Fibroblast of lung (primary cell): ENCODE results near the gene KRTAP9-9.

Source experiments
- EZH2 ChIP-seq: IDR thresholded peaks from 2 replicates; pipeline ENCODE4 v1.5.1; 2012; ENCODE audit warnings: low read length, control low read depth, mild to moderate bottlenecking; ENCODE audit errors: missing control alignments
- TF ChIP-seq, protein P1 (sequence below), 2 donors: IDR thresholded peaks in 1 of 2; conservative IDR thresholded peaks in 1 of 2; 1 replicate in 1 of 2; 2 replicates in 1 of 2; pipeline ENCODE4 v1.5.1; 2011 to 2012; ENCODE audit warnings: low read length in 2 of 2, control low read depth in 1 of 2, inconsistent platforms in 1 of 2, low read depth in 1 of 2, mild to moderate bottlenecking in 1 of 2

DNA sequence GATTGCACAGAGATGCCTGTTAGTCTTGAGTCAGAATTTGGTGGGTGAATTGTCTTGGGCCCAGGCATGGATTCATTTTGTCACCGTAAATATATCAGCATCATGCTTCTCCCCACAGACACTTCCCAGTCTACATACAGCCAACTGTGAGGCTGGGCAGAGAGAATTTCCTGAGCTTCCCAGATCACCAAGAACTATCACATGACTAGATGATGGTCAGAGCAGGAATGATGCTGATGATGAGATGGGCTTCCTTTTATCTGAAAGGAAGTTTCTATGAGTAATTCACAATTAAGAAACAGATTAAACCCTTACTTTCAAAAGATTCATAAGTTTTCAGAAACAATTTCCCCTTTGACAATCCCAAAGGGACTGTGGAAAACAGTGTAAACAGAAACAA, 323 bp upstream of the KRTAP9-9 start:
- TF ChIP-seq, protein P1, sequence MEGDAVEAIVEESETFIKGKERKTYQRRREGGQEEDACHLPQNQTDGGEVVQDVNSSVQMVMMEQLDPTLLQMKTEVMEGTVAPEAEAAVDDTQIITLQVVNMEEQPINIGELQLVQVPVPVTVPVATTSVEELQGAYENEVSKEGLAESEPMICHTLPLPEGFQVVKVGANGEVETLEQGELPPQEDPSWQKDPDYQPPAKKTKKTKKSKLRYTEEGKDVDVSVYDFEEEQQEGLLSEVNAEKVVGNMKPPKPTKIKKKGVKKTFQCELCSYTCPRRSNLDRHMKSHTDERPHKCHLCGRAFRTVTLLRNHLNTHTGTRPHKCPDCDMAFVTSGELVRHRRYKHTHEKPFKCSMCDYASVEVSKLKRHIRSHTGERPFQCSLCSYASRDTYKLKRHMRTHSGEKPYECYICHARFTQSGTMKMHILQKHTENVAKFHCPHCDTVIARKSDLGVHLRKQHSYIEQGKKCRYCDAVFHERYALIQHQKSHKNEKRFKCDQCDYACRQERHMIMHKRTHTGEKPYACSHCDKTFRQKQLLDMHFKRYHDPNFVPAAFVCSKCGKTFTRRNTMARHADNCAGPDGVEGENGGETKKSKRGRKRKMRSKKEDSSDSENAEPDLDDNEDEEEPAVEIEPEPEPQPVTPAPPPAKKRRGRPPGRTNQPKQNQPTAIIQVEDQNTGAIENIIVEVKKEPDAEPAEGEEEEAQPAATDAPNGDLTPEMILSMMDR (conservative IDR thresholded peaks at IDR 0.05 in 1 of 2, IDR thresholded peaks at IDR 0.05 in 1 of 2; ENCODE audit: low read depth in 1 of 2, low read length in 2 of 2), result no peak
- TF ChIP-seq EZH2, result no peak
